ENCODE data around the gene USP35.

- TF ChIP-seq CTCF (IDR thresholded peaks at IDR 0.05), result no peak
- TF ChIP-seq POLR2A (IDR thresholded peaks at IDR 0.05), result no peak
Observed at GRCh38 chr11:78190871-78191538, 2.3 kb downstream of the USP35 start.
